NCI-H446 treated with DMSO at 0.1 percent for 48 hours (cell line): ENCODE results near the gene AIP.

Experiments
- DNase-seq: peaks from one replicate; lab custom pipeline; 2025; lab: John Stamatoyannopoulos, UW

AIP gene

DNA sequence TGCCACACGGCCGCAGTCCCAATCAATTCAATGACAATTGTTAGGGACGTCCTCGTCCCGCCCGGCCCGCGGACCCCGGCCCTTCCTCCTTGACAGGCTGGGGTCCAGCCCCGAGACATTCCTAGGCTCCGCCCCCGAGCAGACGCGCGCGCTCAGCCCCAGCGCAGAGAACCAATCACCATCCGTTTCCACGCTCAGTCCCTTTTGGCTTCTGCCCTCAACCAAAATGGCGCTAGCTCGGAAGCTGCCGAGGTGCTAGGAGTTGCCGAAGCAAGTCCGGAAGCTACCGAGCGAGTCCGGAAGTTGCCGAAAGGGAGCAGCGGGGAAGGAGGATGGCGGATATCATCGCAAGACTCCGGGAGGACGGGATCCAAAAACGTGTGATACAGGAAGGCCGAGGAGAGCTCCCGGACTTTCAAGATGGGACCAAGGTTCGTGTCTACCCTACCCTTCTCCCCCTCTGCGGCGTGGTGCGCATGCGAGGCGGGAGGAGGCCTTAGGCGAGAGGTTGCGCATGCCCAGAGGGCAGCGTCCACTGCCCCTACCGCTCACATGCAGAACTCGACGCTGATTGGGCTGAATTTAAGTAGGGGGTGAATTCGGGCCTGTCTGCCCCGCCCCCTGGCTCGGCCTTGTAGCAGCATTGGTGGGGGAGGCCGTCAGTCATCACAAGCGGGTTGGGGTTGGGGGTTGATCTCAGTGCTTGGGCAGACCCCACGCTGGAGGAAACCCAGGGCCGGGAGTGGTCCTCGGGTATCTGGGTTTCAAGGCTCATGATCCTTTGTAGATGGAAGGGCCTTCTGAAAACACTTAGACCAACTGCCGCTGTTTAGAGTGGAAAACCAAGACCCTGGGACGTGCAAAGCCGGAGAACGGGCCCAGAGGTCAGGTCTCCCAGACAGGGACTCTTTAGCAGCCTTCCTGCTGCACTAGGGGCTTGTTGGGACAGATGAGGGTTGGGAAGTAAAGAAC is at the start of gene AIP:
TSS of gene AIP (plus strand) at position 200 of the 972 bp plus-strand sequence. CDS start at position 333, 133 bp downstream.
- DNase-seq, result peak; percentile 97

DNA sequence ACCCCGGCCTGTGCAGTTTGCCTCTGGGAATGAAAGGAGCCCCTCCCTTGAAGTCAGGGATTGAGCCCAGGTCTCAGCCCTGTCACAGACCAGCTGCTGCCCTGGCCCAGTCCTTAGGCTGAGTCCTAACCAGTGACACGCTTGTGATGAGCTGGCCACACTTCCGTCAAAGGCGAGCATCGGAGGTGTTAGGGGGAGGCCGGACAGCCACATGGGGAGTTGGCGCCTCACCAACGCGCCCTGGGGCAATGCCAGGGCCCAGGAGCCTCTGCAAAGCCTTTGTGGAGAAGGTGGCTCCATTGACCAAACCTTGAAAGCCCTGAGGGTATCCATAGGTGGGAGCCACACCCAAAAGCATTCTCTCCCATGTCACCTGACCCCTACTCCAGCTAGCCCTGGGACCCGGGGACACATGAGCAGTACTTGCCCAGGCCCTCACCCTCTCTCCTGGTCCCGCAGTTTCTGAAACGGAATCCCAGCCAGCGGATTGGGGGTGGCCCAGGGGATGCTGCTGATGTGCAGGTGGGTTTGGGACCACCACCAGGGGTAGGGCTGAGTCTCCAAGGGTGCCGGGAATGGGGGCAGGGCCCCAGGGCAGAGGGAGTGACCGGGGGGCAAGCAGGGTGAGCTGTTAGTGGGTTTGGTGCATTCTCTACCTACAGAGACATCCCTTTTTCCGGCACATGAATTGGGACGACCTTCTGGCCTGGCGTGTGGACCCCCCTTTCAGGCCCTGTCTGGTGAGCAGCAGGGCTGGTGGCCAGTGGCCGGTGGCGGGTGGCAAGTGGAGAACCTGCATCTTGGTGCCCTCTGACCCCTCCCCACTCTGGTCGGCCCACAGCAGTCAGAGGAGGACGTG is 49.1 kb upstream of the AIP start:
- no peak for DNase-seq

DNA sequence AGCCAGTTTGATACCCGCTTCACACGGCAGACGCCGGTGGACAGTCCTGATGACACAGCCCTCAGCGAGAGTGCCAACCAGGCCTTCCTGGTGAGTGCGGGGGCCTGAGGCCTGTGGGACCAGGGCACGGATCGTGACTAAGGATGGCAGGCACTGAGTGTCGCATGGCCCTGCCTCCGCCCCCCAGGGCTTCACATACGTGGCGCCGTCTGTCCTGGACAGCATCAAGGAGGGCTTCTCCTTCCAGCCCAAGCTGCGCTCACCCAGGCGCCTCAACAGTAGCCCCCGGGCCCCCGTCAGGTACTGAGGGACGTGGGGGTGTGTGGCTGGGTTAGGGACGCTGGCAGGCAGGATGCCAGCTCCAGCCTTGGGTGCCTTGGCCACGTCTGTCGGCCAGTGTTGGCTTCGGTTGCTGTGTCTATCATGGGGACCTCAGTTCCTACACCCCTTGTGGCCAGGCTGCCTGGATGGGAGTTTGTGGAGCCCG is 48.4 kb upstream of the AIP start:
- DNase-seq, result no peak

DNA sequence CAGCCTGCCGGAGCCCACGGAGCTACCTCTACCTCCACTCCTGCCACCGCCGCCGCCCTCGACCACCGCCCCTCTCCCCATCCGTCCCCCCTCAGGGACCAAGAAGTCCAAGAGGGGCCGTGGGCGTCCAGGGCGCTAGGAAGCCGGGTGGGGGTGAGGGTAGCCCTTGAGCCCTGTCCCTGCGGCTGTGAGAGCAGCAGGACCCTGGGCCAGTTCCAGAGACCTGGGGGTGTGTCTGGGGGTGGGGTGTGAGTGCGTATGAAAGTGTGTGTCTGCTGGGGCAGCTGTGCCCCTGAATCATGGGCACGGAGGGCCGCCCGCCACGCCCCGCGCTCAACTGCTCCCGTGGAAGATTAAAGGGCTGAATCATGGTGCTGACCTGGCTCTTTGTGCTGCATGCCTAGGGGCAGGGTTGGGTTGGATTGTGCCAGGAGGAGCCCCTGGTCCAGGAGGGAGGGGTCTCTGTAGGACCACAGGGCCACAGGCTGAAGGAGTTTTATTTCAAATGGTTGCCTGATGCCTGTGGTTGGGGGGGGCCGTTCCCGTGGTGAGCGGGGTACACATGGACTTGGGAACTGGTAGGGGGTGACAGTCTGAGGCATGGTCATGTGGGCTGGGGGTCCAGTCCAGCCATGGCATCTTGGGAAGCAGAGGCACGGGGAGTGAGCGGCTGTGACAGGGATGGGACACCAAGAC is 47.6 kb upstream of the AIP start:
- DNase-seq, result no peak

DNA sequence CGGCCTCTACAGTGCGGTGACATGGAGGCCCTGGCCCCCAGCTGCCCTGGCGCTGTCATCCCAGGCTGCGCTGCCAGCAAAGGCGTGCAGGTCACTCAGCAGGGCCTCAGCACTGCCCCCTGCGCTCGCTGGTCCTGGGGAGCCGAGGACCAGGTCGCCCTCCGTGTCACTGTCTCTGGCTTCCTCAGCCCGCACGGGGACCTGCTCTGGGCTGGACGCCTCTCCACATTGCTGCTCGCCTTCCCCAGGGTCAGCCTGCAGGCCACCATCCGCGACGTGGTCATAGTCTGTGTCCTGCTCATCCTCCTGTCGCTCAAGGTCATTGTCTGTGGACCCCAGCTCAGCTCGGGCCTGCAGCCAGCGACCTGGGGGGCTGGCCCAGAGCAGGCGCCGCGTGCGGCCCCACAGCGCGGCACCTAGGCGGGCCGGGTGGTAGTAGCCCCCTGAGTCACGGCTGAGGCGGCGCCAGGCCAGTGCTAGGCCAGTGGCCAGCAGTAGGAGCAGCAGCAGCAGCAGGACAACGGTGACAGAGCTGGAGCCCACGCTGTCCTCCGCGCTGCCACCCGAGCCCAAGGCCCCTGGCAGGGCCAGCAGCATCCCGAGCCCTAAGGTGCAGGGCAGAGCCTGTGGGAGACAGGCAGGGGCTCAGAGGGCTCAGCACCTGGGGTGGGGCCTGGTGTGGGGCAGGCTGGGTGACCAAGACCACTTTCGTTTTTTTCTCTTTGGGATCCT is 46.9 kb upstream of the AIP start:
- DNase-seq, result no peak

DNA sequence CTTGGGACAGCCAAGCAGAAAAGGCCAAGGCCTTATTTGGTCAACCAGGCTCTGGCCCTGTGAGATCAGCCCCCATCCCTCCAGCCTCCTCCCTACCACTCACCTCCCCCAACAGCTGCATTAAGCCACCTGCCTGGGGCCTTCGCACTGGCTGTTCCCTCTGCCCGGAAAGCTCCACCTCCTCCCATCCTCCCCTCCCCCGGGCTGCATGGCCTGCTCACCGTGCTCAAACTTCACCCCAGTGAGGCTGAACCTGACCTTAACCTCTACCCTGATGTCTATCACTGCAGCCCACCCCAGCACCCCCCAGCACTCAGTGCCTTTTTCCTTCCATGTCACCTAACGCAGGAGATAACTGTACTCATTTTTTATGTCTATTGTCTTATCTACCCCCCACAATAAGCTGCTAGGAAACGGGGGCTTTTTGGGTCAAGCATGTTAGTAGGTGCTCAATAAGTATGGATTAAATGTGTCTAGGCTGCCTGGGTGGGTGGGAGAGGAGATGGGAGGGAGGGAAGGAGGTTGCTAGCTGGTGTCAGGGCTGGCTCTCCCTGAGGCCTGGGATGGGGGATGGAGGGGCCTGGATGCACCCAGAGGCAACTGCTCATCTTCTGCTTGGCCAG is 46.3 kb upstream of the AIP start:
- no peak for DNase-seq

DNA sequence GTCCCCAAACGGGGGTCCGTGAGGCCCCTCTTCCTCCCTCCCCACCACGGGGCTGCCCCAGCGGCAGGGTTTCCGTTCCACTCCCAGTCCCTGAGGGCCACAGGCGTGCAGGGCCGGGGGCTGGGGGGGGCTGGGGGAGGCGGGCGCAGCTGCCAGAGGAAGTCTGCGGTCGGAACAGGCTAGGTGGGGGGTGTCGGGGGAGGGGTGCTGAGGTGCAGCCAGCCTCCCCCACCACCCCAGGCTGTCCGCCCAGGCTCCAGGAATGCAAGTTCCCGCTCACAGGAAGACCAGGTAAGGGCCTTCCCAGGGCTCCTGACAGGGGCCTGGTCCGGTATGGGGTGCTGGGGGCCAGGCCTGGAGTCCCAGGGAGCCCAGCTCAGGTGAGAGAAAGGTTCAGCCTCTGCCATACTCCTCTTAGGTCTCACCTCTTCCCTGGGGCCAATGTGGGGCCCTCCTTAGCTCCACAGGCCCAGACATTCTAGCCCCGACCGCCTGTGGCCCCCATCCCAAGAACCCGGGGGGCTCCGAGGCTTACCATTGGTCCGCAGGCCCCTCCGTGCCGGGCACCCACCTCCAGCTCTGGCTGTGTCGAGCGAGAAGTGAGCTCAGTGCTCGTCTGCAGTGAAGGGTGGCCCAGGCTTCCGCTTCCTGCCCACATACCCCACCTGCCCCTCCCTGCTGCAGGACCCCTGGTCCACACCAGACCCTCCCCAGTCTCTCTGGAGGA is 45.6 kb upstream of the AIP start, which contains the start of gene PTPRCAP:
TSS of gene PTPRCAP (minus strand) at position 601 of the 727 bp plus-strand sequence. CDS start at position 538, 63 bp downstream.
- no peak for DNase-seq

DNA sequence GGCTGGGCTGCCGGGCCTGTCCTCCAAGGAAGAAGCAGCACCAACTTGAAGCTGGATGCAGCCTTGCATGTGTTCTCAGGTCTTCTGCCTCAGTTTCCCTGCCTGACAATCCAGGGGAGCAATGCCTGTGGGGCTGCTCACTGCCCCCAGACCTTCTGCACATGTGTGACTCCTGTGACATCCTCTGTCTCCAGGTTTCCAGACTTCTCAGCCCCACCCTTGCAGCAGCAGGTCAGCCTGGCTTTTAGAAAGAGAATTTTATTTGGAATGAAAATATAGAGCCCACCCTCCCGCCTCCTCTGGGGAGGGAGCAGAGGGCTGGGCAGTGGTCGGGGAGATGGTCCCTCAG is 45.0 kb upstream of the AIP start:
- DNase-seq, result no peak

DNA sequence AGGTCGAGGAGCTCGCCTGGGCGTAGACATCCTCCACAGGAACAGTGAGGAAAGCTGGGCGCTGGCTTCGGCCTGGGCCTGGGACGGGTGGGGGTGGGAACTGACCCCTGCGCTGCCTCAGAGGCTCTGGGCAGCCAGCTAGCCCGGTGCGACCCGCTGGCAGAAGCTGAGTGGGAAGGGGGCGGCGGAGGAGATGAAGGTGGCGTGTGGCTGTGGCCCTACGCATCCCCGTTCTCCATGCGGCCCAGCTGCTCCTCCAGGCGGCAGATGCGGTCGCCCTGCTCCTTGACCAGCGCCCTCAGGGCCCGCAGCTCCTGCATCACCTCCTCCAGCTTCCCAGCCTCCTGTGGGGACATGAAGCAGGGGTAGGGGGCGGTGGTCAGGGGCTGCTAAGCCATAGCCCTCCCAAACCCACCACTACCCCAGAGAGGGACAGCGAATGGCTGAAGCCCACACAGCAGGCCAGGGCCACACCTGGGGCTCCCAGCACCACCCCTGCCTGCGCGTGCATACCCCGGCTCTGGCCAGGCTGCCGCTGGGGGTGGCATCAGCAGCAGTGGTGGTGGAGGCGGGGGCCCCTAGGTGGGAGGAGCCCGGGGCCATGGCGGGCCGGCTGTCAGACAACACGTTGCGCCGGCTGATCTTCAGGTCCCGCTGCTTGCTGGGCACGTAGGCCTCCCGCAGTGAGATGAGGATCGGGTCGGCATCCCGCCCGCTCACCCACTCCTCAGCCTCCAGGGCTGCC is 44.5 kb upstream of the AIP start:
- no peak for DNase-seq

DNA sequence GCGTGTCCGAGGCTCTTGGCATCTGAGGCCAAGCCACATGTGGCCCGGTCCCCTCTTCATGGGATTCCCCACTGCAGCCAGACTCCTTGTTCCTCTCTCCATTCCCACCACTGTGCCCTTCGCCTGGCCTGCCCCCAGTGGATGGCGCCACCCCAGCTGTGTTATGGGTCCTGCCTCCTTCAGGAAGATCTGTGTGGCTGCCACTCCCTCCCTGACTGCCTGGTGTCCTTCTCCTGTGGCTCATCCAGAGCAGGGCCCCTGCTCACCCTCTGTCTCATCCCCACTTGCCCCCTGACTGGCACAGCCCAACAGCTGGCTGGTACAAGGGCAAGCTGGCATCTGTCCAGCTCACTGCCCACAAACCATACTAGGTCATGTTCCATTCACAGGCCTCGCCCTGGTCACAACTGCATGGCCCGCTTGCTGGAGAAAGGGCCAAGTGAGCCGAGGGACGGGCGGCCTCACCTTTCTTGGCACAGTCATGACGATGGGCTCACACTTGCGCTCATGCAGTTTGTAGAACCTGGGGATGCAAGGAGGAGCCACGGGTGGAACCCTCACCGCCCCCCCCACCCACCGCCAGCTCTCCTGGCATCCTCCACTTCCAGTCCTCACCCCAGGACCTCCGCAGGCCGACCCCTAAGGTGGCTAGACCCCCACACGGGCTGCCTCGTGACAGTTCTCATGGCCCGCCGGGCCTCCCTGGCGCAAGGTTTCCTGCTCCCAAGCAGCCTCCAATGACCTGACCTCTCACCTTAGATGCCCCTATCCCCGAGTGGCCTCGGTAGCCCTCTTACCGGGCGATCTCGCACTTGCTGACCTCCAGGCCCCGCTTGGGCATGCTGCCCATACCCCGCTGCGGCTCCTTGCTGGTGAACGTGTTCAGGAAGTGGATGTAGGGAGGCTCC is 43.3 kb upstream of the AIP start:
- no peak for DNase-seq

DNA sequence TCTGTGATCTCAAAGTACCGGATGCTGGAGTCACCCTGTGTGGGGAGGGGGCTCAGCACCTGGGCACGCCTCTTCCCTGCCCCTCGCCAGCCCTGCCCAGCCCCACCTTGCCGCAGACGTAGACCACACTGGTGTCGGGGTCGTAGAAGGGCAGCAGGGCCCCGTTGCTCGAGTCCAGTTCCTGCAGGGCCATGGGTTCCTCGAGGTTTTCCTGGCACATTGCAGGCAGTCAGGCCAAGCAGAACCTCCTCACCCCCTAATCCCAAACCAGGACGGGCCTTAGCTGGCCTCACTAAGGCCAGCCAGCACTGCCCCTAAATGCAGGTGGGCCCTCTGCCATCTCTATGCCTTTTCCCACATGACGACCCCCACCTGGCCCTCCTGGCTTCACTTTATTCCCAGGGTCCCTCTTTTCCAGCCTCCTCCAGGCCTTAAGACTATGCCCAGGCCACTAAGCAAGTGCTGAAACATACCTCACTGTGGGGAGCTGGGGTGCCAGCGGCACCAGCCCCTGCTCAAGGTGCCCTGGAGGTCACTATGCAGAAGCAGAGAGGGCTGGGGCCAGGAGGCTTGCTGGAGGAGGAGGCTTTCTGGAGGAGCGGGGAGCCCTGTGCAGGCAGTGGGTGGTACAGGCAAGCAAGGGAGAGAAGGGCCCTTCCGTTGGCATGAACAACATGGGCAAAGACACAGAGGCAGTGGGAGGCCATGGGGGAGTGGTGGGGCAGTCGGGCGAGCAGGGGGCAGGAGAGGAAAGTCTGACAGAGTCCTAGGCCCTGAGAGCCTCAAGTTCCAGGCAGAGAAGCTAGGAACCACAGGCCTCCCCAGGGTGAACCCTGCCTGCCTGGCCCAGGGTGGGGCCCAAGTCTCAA is 42.4 kb upstream of the AIP start:
- no peak for DNase-seq

DNA sequence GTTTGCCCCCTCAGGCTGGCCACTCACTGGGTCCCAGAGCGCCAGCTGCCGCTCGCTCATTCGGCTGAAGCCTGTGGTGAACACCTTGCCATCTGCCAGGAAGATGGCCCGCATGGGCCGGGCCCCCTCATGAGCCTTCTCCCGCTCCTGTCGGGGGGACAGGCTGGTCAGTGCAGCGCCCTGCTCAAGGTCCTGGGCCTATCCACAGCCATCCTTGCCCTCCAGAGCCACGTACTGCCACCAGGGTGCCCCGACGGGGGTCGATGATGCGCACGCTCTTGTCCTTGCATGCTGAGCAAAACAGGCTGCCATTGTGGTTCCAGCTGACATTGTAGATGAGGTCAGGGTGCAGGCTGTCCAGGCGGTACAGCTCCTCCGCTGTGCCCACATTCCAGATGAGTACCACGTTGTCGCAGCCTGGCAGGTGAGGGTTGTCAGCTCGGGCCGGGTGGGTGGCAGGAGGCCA is 41.7 kb upstream of the AIP start:
- no peak for DNase-seq

DNA sequence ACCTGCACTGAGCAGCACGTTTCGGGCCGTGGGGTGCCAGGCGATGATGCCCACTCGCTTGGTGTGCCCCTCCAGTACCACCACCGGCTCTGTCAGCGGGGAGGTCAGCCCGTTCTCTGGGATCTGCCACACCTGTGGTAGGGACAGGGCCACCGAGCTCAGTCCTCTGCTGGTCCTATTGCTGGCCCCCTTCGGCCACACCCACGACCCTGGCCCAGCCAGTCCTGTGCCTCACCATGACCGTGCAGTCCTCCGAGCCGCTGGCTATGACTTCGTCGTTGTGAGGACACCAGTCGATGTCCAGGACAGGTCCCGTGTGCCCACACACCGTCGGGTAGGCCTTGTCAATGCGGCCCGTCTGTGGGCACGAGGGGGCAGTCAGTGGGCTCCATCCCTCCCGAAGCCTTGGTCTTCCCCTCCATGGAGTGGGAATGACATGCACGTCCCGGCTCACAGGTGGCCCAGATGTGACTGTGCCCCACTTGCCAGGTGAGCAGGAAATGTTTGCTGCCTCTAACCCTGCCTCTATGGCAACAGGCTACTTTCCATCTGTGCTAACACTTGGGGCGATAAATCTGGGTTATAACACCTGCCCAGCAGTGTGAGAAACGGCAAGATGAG is 41.0 kb upstream of the AIP start:
- no peak for DNase-seq

DNA sequence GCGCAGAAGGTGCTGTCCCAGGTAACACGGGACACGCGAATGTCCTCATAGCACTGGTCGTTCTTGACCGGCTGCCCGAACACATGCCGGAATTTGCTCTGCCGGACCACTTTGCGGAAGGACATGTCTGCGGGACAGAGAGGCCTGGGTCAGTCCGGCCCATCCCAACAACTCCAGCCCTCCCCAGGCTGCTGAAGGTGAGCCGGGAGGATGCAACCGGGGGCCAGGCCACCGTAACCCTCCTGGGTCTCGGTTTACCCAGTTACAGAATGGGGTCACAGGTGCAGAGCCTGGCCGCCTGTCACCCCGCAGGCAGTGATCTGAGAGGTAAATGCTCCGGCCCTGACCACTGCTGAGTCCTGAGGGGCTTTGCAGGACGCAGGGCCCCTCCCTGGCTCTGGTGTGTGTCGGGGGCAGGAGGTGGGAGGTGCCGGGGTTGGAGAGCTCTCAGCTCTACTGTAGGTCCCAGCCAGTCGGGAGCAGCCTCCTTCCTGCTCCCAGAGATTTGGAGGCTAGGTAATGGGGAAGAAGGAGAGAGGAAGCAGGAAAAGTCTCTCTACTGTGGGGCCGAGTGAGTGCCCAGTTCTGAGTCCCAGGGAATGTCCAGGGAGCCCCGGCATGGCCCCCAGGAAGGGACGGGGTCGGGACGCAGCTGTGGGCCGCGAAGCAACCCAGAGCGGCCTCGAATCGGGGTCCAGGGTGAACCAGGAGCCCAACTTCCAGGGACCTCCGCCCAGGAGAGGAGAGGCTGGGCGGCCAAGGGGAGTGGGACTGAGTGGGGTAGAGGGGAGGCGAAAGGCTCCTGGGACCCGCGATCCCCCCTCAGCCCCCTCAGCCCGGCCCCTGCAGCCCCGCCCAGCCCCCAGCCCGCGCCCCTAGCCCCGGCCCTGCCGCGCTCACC is 40.1 kb upstream of the AIP start:
- no peak for DNase-seq

DNA sequence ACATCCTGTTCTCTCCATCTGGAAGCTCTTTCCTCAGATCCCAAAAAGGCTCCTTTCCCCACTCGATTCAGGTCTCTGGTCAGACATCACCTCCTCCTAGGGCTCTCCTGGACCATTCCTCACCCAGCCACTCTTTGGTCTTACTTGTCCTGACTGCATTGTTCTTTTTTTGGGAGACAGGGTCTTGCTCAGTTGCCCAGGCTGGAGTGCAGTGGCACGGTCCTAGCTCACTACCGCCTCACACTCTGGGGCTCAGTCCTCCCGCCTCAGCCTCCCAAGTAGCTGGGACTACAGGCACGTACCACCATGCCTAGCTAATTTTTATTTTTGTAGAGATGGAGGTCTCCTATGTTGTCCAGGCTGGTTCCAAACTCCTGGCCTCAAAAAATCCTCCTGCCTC is 37.3 kb upstream of the AIP start:
- DNase-seq, result no peak

DNA sequence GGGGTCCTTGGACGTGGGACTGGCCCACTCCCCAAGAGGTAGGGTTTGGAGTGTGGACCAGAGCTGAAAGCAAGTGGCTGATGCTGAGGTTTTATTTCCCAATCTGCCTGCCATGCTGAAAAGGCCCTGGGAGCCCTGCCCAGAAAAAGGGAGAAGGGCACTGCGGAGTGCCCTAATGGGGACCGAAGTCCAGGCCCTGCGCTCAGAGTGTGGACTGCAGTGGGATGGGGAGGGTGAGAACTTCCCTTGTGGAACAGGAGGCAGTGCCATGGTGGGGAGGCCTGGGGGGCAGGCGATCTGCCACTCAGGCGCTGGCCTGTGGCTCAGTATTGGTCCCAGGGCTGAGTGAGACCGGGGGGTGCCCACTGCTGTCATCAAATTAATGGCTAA is 34.6 kb upstream of the AIP start:
- DNase-seq, result no peak
